PC-3 (cell line): Measurements from ENCODE around the gene SH2B3.

ENCODE experiments used
- CTCF ChIP-seq: fragments of 300-600 bp; sonication (generic); conservative IDR thresholded peaks from 2 replicates; pipeline ENCODE4 v1.5.1; 2017; ENCODE audit warnings: antibody characterized with exemption, low read depth, mild to moderate bottlenecking, low read length
- EZH2 ChIP-seq: fragments of 300-600 bp; sonication (generic); IDR thresholded peaks from one replicate; pipeline ENCODE4 v1.6.1; 2017; ENCODE audit warnings: antibody characterized with exemption, mild to moderate bottlenecking, low read length; ENCODE audit not compliant: unreplicated experiment
- EZH2phosphoT487 ChIP-seq: fragments of 300-600 bp; sonication (generic); IDR thresholded peaks from 2 replicates; pipeline ENCODE4 v1.6.1; 2018; ENCODE audit warnings: mild to moderate bottlenecking, antibody characterized with exemption, low read length, borderline replicate concordance

GRCh38 chr12:111426344-111427185, 20.8 kb downstream of the SH2B3 start:
- TF ChIP-seq CTCF (no peak), EZH2 (no peak), EZH2phosphoT487 (no peak)
